HG03108 (cell line): ENCODE measurements around the gene GRAP2.

Source experiments
- ATAC-seq: cut with Tn5 transposase; IDR thresholded peaks from one replicate; pipeline ENCODE4 v1.9.1; 2021; ENCODE audit warnings: moderate library complexity; ENCODE audit not compliant: unreplicated experiment

Gene GRAP2

GRCh38 chr22:40008726-40009291, 107.9 kb downstream of the GRAP2 start:
- no peak for ATAC-seq

DNA sequence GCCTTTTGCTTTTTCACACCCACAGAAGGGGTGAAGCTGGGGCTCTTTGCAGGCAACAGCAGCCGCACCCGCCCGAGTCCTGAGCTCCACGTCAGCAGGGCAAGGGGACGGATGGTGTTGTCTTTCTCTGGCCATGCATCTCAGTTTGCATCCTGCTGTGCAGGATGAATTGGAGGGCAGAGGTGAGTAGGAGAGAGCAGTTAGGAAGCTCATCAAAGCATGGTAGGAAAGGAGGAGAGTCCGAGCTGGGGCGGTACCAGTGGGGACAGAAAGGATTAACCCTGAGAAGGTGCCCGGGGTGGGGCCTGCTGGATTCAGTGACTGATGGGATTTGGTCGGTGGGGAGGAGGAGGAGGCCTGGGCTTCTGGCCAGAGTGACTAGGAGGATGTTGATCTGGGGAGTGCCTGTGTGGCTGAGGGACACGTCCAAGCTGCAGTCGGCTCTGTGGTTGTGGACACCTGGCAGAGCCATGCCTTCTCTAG, 108.4 kb downstream of the GRAP2 start:
- ATAC-seq = no peak

GRCh38 chr22:40009951-40010671, 109.2 kb downstream of the GRAP2 start:
- no peak for ATAC-seq

DNA sequence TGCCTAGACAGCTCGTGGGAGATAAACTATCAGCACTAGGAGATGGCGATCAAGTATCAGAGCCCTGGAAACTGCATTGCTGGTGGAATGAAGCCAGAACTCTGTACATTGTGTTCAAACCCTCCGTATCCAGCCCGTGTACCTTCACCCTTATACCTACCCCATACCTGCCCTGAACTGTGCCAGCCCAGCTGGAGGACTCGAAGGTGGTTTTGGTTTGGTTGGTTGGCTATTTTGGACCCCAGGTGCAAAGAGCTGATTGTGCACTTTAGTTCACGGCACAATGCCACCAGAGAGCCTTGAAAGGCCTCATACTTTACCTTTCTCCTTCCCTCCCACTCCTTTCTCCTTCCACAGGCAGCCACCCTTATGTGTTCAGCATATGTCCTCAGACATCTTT, 109.9 kb downstream of the GRAP2 start:
- no peak for ATAC-seq

DNA sequence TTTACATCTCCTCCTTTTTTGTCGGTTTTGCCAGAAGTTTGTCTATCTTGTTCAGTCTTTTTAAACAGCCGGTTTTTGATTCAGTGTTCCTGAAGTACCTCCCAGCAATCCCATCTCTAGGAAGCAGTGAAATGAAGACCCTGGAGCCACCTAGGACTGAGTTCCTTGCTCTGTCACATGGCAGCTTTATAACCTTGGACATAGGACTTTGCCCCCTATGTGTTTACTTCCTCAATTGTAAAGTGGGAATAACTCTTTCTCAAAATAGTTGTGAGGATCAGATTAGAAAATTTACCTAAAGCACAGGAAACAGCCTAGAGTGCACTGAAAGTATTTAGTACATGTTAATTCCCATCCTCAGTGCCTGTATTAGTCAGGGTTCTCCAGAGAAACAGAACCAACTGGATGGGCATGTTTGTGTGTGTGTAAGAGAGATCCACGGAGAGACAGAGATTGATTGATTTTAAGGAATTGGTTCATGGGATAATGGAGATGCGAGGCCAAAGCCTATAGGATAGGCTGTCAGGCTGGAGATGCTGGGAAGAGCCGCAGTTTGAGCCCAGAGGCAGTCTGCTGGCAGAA, 113.9 kb downstream of the GRAP2 start:
- ATAC-seq = no peak

- ATAC-seq = no peak
Observed at GRCh38 chr22:40015358-40015976, 114.6 kb downstream of the GRAP2 start.

DNA sequence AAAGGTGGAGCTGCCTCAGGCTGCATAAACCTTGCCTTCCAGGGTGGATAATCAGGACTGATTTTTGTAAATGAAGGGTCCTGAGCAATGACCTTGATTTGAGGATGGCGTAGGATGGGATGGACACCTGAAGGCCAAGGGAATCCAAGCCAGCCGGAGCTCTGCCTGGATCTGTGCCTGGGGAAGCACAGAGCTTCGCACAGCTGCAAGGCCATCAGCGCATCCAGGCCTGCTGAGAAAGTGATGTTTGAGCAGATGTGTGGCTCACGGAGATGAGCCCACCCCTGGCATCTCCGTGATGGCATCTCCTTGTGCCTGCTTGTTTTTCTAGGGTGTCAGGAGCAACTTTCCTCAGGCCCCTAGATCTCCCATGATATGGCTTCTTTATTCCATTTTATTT, 117.2 kb downstream of the GRAP2 start:
- no peak for ATAC-seq

- no peak for ATAC-seq
Observed at GRCh38 chr22:40019100-40019499, 118.2 kb downstream of the GRAP2 start.

- no peak for ATAC-seq
Observed at GRCh38 chr22:40020956-40021355, 120.1 kb downstream of the GRAP2 start.

- ATAC-seq = no peak
Observed at GRCh38 chr22:40021401-40022000, 120.6 kb downstream of the GRAP2 start.

DNA sequence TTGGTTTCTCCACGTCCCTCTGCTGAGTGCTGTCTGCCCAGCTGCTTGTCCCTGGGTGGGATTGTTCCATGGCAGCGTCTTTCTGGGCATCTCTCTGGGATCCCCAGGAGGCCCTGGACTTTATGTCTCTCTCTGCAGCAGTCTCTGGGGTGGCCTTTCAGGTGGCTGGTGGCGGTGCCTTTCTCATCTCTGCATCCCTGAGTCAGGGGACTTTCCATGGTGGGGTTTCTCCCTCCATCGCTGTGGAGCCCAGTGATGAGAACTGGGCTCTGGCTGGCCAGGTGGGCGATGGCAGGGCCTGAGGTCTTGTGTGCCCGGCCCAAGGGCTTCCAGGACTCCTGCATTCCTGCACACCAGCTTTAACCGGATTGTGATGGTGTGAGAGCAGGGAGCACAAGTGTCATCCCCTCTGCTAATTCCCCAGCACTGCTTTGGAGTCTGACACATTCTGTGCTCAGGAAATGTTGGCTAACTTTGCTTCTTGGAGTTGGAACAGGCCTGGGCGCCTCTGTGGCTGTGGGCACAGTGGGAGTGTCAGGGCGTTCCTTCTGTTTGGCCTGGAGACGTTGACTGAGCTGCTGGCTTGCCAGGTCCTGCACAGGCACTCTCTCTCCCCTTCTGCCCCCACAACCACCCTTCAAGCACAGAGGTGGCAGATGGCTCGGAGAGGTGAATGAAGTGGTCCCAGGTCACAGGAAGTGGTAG, 121.8 kb downstream of the GRAP2 start:
- no peak for ATAC-seq
